Smooth muscle cell (in vitro differentiated cells): Measurements from ENCODE around the gene ZNF423. TPM values are rescaled to one million over a fixed set of nuclear protein-coding genes. Genes with fewer than 3 reads are reported as not detected.

Experiments
- DNase-seq: peaks from one replicate; lab custom pipeline; 2025; ENCODE audit not compliant: unreplicated experiment; lab: John Stamatoyannopoulos, UW
- H2AFZ ChIP-seq: fragments of 200-600 bp; sonication (generic); 2 replicates; pipeline ENCODE4 v1.6.0; 2016; ENCODE audit warnings: antibody characterized with exemption, low read depth, mild to moderate bottlenecking
- H3F3A ChIP-seq: fragments of 200-600 bp; sonication (generic); 2 replicates; pipeline ENCODE4 v1.6.0; 2017; ENCODE audit warnings: antibody characterized with exemption, low read depth
- H3K27ac ChIP-seq: fragments of 200-600 bp; sonication (generic); 2 replicates; pipeline ENCODE4 v1.5.1; 2016; ENCODE audit warnings: low read depth, mild to moderate bottlenecking
- H3K27me3 ChIP-seq: fragments of 200-600 bp; sonication (generic); 2 replicates; pipeline ENCODE4 v1.6.1; 2016; ENCODE audit warnings: low read depth, mild to moderate bottlenecking
- H3K36me3 ChIP-seq: fragments of 200-600 bp; sonication (generic); 2 replicates; pipeline ENCODE4 v1.5.1; 2016; ENCODE audit warnings: low read depth
- H3K4me1 ChIP-seq: fragments of 200-600 bp; sonication (generic); 2 replicates; pipeline ENCODE4 v1.5.1; 2016; ENCODE audit warnings: low read depth
- H3K4me2 ChIP-seq: fragments of 200-600 bp; sonication (generic); 2 replicates; pipeline ENCODE4 v1.6.0; 2016; ENCODE audit warnings: mild to moderate bottlenecking
- H3K4me3 ChIP-seq: fragments of 200-600 bp; sonication (generic); 2 replicates; pipeline ENCODE4 v1.5.1; 2016; ENCODE audit warnings: mild to moderate bottlenecking
- H3K79me2 ChIP-seq: fragments of 200-600 bp; sonication (generic); 2 replicates; pipeline ENCODE4 v1.6.0; 2016; ENCODE audit warnings: low read depth, mild to moderate bottlenecking
- H3K9ac ChIP-seq: fragments of 200-600 bp; sonication (generic); 2 replicates; pipeline ENCODE4 v1.6.0; 2016; ENCODE audit warnings: low read depth
- H3K9me3 ChIP-seq: fragments of 200-600 bp; sonication (generic); replicated peaks from 2 replicates; pipeline ENCODE4 v1.5.1; 2016; ENCODE audit warnings: low read depth
- H4K20me1 ChIP-seq: fragments of 200-600 bp; sonication (generic); 2 replicates; pipeline ENCODE4 v1.6.0; 2016; ENCODE audit warnings: low read depth
- WGBS: methylation state at CpG from one replicate; pipeline ENCODE4 v1.1.7; 2016; ENCODE audit warnings: low lambda C conversion rate; 5-methylcytosine and 5-hydroxymethylcytosine counted together
- polyA plus RNA-seq: library from polyadenylated mRNA; unstranded; fragments of >200 nt; fragmentation: Nextera tagmentation; extraction: Ambion mirVana; gene quantifications from 2 replicates; pipeline ENCODE4 v1.2.1, GENCODE V29; 2016
- total RNA-seq: library from RNA; depleted of rRNA; stranded (reverse); fragments of >200 nt; gene quantifications from 2 replicates; pipeline ENCODE4 v1.2.3, GENCODE V29; 2014
- TF ChIP-seq, protein P1 (sequence below): fragments of 200-600 bp; sonication (generic); IDR thresholded peaks from 2 replicates; pipeline ENCODE4 v1.5.1; 2017; ENCODE audit warnings: borderline replicate concordance, mild to moderate bottlenecking, antibody characterized with exemption; ENCODE audit not compliant: insufficient read depth, poor library complexity, severe bottlenecking

Gene ZNF423
- total and polyA plus RNA-seq, 2 experiments from 2014 or later: 6.9 to 7.0 TPM

DNA sequence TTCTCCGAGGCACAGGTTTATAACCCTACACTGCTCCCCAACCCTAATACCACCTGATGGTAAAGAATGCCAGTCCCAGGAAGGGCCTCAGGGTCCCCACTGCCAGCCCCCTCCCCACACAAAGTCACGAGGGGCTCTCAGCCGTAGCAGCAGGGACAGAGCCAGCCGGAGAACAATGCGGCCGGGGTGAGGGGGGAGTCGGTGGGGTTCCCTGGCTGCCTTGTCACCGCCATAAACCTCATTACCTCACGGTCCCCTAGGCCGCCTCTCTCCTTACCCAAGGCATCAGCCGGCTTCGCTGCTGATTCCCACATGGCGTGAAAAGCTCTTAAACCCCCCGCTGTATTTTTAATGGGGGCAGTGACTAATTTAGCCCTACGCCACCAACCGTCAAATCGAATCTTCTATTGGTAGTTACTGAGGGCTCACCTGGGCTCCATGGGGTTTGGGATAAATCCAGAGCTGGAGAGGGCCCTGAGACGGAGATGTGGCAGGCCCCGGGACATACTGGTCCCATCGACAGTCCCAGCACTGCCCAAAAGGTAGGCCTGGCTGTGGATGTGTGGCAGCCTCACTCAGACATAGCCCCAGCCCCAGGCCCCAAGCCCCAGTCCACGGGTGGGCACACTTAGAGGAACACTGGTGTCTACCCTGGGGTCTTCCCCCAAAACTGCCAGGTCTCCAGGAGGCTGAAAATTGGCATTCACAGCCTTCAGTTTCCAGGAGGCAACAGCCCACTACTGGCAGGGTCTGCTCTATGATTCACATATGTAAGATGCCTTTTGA, 367.0 kb downstream of the ZNF423 start:
- TF ChIP-seq, protein P1, sequence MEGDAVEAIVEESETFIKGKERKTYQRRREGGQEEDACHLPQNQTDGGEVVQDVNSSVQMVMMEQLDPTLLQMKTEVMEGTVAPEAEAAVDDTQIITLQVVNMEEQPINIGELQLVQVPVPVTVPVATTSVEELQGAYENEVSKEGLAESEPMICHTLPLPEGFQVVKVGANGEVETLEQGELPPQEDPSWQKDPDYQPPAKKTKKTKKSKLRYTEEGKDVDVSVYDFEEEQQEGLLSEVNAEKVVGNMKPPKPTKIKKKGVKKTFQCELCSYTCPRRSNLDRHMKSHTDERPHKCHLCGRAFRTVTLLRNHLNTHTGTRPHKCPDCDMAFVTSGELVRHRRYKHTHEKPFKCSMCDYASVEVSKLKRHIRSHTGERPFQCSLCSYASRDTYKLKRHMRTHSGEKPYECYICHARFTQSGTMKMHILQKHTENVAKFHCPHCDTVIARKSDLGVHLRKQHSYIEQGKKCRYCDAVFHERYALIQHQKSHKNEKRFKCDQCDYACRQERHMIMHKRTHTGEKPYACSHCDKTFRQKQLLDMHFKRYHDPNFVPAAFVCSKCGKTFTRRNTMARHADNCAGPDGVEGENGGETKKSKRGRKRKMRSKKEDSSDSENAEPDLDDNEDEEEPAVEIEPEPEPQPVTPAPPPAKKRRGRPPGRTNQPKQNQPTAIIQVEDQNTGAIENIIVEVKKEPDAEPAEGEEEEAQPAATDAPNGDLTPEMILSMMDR: no peak
- Histone ChIP-seq H4K20me1 (no peaks in the 10 kb centered on the region), H3K36me3 (no peaks in the 10 kb centered on the region), H3K27me3 (no peaks in the 10 kb centered on the region), H2AFZ (no peak overlapping the region), H3K9me3 (no peaks in the 10 kb centered on the region), H3K4me1 (peaks cover 7% of the 10 kb centered on the region), H3K27ac (no peak overlapping the region), H3K9ac (no peak overlapping the region), H3K4me3 (no peak overlapping the region), H3F3A (no peaks in the 10 kb centered on the region), H3K79me2 (no peaks in the 10 kb centered on the region), H3K4me2 (no peak overlapping the region)
- WGBS: 95% methylated on average over 21 of the region's 21 CpGs
- no peak for DNase-seq

DNA sequence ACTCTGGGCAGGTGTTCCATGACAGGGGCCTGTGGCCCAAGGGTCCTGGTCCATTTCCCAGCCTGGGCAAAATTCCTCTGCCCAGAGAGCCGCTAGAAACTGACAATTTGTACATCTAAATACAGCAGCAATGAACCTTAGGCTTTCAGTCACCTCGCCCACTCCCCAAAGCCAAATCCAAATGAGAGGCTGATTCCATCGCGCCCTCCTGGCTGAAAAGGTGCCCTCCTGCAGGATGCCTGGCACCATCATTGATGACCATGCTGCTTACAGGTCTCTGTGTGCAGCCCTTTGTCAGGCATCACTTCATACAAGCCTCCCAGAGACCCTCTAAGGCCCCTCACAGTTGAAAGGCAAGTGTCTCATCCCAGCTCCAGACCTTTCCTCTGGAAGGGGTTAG, 367.6 kb downstream of the ZNF423 start:
- no peaks in the 10 kb centered on the region for H3K27me3 ChIP-seq
- H3F3A ChIP-seq: no peaks in the 10 kb centered on the region
- TF ChIP-seq, protein P1: no peak
- H3K36me3 ChIP-seq: no peaks in the 10 kb centered on the region
- peaks cover 8% of the 10 kb centered on the region for H3K4me1 ChIP-seq
- H4K20me1 ChIP-seq: no peaks in the 10 kb centered on the region
- H3K4me3 ChIP-seq: no peak overlapping the region
- H2AFZ ChIP-seq: no peak overlapping the region
- no peak overlapping the region for H3K9ac ChIP-seq
- no peak for DNase-seq
- no peak overlapping the region for H3K4me2 ChIP-seq
- H3K79me2 ChIP-seq: no peaks in the 10 kb centered on the region
- H3K9me3 ChIP-seq: no peaks in the 10 kb centered on the region
- 90% methylated on average over 4 of the region's 4 CpGs for WGBS
- no peak overlapping the region for H3K27ac ChIP-seq

DNA sequence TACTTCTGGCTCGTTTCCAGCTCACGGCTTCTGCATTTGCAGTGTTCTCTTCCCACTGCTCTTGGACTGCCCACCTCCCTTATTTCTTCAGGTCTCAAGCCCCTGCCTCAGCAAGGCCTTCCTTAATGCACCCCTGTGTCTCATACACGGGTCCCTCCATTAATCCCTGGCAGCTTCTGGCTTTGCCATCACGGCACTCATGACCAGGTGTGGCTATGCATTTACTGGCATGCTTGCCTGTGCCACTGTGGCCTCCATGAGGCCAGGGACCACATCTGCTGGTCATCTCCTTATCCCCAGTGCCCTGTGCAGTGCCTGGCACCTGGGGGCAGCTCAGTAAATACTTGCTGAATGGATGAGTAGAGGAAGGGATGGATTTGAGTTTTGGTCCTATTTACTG, 368.2 kb downstream of the ZNF423 start:
- H3K79me2 ChIP-seq: no peaks in the 10 kb centered on the region
- WGBS: 92% methylated on average over 4 of the region's 4 CpGs
- TF ChIP-seq, protein P1: no peak
- H3K27ac ChIP-seq: no peak overlapping the region
- no peaks in the 10 kb centered on the region for H4K20me1 ChIP-seq
- peaks cover under 1% of the 10 kb centered on the region for H3K27me3 ChIP-seq
- no peaks in the 10 kb centered on the region for H3F3A ChIP-seq
- no peak overlapping the region for H3K4me2 ChIP-seq
- H3K4me1 ChIP-seq: peaks cover 8% of the 10 kb centered on the region
- no peak for DNase-seq
- H3K4me3 ChIP-seq: no peak overlapping the region
- H2AFZ ChIP-seq: no peak overlapping the region
- H3K9me3 ChIP-seq: no peaks in the 10 kb centered on the region
- H3K36me3 ChIP-seq: no peaks in the 10 kb centered on the region
- H3K9ac ChIP-seq: no peak overlapping the region

DNA sequence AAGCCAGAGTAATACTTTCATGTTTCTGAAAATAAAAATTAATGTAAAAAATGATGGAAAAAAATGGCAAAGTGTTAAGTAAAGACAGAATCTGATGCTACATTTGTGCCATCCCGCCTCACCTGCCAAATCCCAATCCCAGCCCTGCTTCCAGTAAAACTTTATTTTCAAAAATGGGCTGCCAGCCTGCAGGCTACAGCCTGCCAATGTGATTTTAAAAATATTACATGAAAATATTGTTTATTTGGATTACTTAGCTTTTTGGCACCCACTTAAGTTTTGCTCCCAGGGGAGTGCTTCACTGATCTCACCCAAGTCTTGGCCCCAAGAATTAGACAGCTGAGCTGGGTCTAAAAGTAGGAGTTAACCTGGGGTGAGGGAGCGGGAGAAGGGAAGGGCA, 369.5 kb downstream of the ZNF423 start:
- no peaks in the 10 kb centered on the region for H3K79me2 ChIP-seq
- 96% methylated on average over 2 of the region's 2 CpGs for WGBS
- H3K27ac ChIP-seq: no peak overlapping the region
- H3K4me1 ChIP-seq: peaks cover 5% of the 10 kb centered on the region
- H4K20me1 ChIP-seq: no peaks in the 10 kb centered on the region
- no peak overlapping the region for H3K4me2 ChIP-seq
- H3F3A ChIP-seq: no peaks in the 10 kb centered on the region
- no peak for DNase-seq
- H3K9me3 ChIP-seq: no peaks in the 10 kb centered on the region
- TF ChIP-seq, protein P1: no peak
- H2AFZ ChIP-seq: no peak overlapping the region
- H3K9ac ChIP-seq: no peak overlapping the region
- no peak overlapping the region for H3K4me3 ChIP-seq
- peaks cover 14% of the 10 kb centered on the region for H3K27me3 ChIP-seq
- no peaks in the 10 kb centered on the region for H3K36me3 ChIP-seq
